Measurements from ENCODE around the gene FRMD4B. TPM values are rescaled to one million over a fixed set of nuclear protein-coding genes. Genes with fewer than 3 reads are reported as not detected.

Gene FRMD4B
- total and polyA plus RNA-seq, 2 donors (not counting 3 experiments of a cell fraction or from before 2014, with no cell fraction given) = 66.4 to 89.7 TPM

- Histone ChIP-seq H3K27ac (ENCODE audit: insufficient read depth, low read depth, low read length) (no peak overlapping the region), H3K9ac (replicated peaks; ENCODE audit: extremely low read depth, insufficient read depth, low read length) (no peak overlapping the region), H3K4me2 (ENCODE audit: insufficient read depth, low read length) (no peak overlapping the region), H2AFZ (ENCODE audit: low read depth, low read length) (no peak overlapping the region), H3K4me1 (ENCODE audit: control insufficient read depth, extremely low read depth, insufficient read depth, low read length) (peaks cover 16% of the 10 kb centered on the region), H3K9me3 (replicated peaks; ENCODE audit: control insufficient read depth, insufficient read depth, low read length) (no peaks in the 10 kb centered on the region), H3K27me3 (ENCODE audit: control insufficient read depth in 2 of 2, insufficient read depth in 2 of 2, low read length in 2 of 2) (no peaks in the 10 kb centered on the region), H3K4me3 (replicated peaks in 1 of 3; ENCODE audit: insufficient read depth in 1 of 3, low read depth in 1 of 3, low read length in 3 of 3) (no peak overlapping the region), H3K79me2 (ENCODE audit: control insufficient read depth, insufficient read depth, low read length) (no peaks in the 10 kb centered on the region), H3K36me3 (ENCODE audit: control insufficient read depth in 2 of 2, extremely low read depth in 1 of 2, insufficient read depth in 2 of 2, low read length in 2 of 2) (peaks cover 13 to 22% of the 10 kb centered on the region in 2 experiments), H4K20me1 (replicated peaks; ENCODE audit: control insufficient read depth, extremely low read depth, insufficient read depth, low read length) (no peaks in the 10 kb centered on the region), H3K9me1 (replicated peaks; ENCODE audit: control insufficient read depth, extremely low read depth, insufficient read depth, low read length) (no peaks in the 10 kb centered on the region)
- CTCF ChIA-PET = interaction anchor here (0.9 to 3.9 kb wide), 8 partner anchors 10 to 178 kb away, joined by 3 to 27 read pairs (median 4); no protein-coding TSS in a partner anchor
- DNase-seq (ENCODE audit: low read depth, low spot score) = peak; percentile 9
- intact Hi-C loops (cut with micrococcal nuclease) (no loop called here), dilution Hi-C loops (cut with MboI; ENCODE audit: extremely low pct_ligation_motif_present, low sequenced_read_pairs) (no loop called here)
- BruUV-seq (replicated peaks) = no TSS peak
- peak; percentile 70 for FAIRE-seq
- POLR2A ChIA-PET = no interaction called here
- TF ChIP-seq EZH2 (IDR thresholded peaks at IDR 0.05; ENCODE audit: borderline replicate concordance, low read depth, low read length, severe bottlenecking) (no peak), POLR2AphosphoS5 (IDR thresholded peaks at IDR 0.05; ENCODE audit: insufficient read depth, low read depth, low read length) (peak; percentile 10), POLR2A (IDR thresholded peaks at IDR 0.05; ENCODE audit: low read depth, low read length) (no peak)
- TF ChIP-seq, protein P1, sequence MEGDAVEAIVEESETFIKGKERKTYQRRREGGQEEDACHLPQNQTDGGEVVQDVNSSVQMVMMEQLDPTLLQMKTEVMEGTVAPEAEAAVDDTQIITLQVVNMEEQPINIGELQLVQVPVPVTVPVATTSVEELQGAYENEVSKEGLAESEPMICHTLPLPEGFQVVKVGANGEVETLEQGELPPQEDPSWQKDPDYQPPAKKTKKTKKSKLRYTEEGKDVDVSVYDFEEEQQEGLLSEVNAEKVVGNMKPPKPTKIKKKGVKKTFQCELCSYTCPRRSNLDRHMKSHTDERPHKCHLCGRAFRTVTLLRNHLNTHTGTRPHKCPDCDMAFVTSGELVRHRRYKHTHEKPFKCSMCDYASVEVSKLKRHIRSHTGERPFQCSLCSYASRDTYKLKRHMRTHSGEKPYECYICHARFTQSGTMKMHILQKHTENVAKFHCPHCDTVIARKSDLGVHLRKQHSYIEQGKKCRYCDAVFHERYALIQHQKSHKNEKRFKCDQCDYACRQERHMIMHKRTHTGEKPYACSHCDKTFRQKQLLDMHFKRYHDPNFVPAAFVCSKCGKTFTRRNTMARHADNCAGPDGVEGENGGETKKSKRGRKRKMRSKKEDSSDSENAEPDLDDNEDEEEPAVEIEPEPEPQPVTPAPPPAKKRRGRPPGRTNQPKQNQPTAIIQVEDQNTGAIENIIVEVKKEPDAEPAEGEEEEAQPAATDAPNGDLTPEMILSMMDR (IDR thresholded peaks at IDR 0.05; ENCODE audit: extremely low read depth in 1 of 2, insufficient read depth in 1 of 2, low read depth in 1 of 2, low read length in 2 of 2) = peak; percentile 20 to 23
Observed at GRCh38 chr3:69299344-69299743, 86.5 kb downstream of the FRMD4B start.

DNA sequence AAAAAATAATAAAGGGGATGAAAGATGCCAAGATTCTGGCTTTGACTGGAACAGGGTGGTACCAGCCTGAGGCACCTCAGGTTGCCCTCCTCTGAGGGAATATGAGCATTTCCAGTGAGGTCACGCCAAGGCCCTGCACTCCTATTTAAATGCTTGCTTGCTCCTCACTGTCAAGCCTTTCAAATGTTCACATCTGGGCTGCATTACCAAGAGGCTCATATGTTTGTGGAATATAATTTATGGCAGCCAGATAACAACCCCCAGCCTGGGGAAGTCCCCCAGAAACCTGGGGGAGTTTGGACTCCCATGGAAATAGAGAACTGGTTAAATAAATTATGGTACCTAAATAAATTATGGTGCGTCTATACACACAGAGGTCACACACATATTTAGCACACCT is 88.4 kb downstream of the FRMD4B start:
- TF ChIP-seq POLR2A (IDR thresholded peaks at IDR 0.05; ENCODE audit: low read depth, low read length) (no peak), POLR2AphosphoS5 (IDR thresholded peaks at IDR 0.05; ENCODE audit: insufficient read depth, low read depth, low read length) (no peak), FOS (IDR thresholded peaks at IDR 0.05; ENCODE audit: borderline replicate concordance, insufficient read depth, low read length) (no peak), GATA2 (IDR thresholded peaks at IDR 0.05; ENCODE audit: insufficient read depth, insufficient read length, low read depth, low read length) (no peak), JUN (IDR thresholded peaks at IDR 0.05; ENCODE audit: borderline replicate concordance, insufficient read depth, insufficient read length, low read depth) (no peak), MYC (IDR thresholded peaks at IDR 0.05; ENCODE audit: low read depth, low read length) (no peak), MAX (IDR thresholded peaks at IDR 0.05; ENCODE audit: insufficient read depth, insufficient read length) (no peak), EZH2 (IDR thresholded peaks at IDR 0.05; ENCODE audit: borderline replicate concordance, low read depth, low read length, severe bottlenecking) (no peak)
- TF ChIP-seq, protein P1 (IDR thresholded peaks at IDR 0.05; ENCODE audit: extremely low read depth in 1 of 2, insufficient read depth in 1 of 2, low read depth in 1 of 2, low read length in 2 of 2) = no peak
- Histone ChIP-seq H3K27ac (ENCODE audit: insufficient read depth, low read depth, low read length) (no peak overlapping the region), H3K9me3 (replicated peaks; ENCODE audit: control insufficient read depth, insufficient read depth, low read length) (no peaks in the 10 kb centered on the region), H3K9ac (replicated peaks; ENCODE audit: extremely low read depth, insufficient read depth, low read length) (no peak overlapping the region), H3K4me1 (ENCODE audit: control insufficient read depth, extremely low read depth, insufficient read depth, low read length) (peaks cover 16% of the 10 kb centered on the region), H3K4me3 (replicated peaks in 1 of 3; ENCODE audit: insufficient read depth in 1 of 3, low read depth in 1 of 3, low read length in 3 of 3) (no peak overlapping the region), H3K36me3 (ENCODE audit: control insufficient read depth in 2 of 2, extremely low read depth in 1 of 2, insufficient read depth in 2 of 2, low read length in 2 of 2) (peaks cover 13 to 24% of the 10 kb centered on the region in 2 experiments), H3K4me2 (ENCODE audit: insufficient read depth, low read length) (no peak overlapping the region), H3K27me3 (ENCODE audit: control insufficient read depth in 2 of 2, insufficient read depth in 2 of 2, low read length in 2 of 2) (no peaks in the 10 kb centered on the region), H2AFZ (ENCODE audit: low read depth, low read length) (no peak overlapping the region), H3K79me2 (ENCODE audit: control insufficient read depth, insufficient read depth, low read length) (no peaks in the 10 kb centered on the region), H3K9me1 (replicated peaks; ENCODE audit: control insufficient read depth, extremely low read depth, insufficient read depth, low read length) (no peaks in the 10 kb centered on the region), H4K20me1 (replicated peaks; ENCODE audit: control insufficient read depth, extremely low read depth, insufficient read depth, low read length) (no peaks in the 10 kb centered on the region)
- intact Hi-C loops (cut with micrococcal nuclease) (no loop called here), dilution Hi-C loops (cut with MboI; ENCODE audit: extremely low pct_ligation_motif_present, low sequenced_read_pairs) (no loop called here)
- no TSS peak for BruUV-seq (replicated peaks)
- FAIRE-seq (no peak), DNase-seq (ENCODE audit: low read depth, low spot score) (no peak)
- ChIA-PET CTCF (no interaction called here), POLR2A (no interaction called here)

Measured in endothelial cell of umbilical vein (primary cell).